Measurements from ENCODE around the gene ANKRD12. TPM values are rescaled to one million over a fixed set of nuclear protein-coding genes. Genes with fewer than 3 reads are reported as not detected.
"Not testable (repeated sequence)": the region's sequence is repeated elsewhere in the genome, so short reads cannot be mapped to it uniquely, and the experiment has no call there.

The ANKRD12 gene
- total and polyA plus RNA-seq, 7 experiments from 2014 or later = 48.7 to 274 (median 154) TPM

DNA sequence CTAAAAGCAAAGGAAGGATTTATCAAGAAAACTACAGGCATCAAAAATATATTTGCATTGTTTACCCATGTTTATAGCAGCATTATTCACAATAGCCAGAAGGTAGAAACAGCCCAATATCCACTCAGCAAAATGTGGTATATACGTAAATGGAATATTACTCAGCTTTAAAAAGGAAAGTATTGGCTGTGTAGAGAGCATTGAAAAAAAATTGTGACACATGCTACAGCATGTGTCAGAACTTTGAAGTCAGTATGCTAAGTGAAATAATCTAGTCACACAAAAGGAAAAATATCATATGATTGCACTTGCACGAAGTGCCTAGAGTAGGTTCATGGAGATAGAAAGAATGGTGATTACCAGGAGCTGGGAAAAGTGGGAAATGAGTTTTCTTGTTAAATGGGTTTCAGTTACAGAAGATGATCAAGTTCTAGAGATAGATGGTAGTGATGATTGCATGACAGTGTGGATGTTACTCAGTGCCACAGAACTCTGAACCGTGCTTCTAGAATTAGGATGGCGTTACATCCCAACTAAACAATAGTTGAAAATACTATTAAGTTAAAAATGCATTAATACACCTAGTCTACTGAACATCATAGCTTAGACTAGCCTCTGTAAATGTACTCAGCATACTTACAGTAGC is 20.1 kb downstream of the ANKRD12 start:
- H3K27me3 Mint-ChIP-seq = no peaks in the 10 kb centered on the region
- POLR2A ChIA-PET = interaction anchor here (0.7 to 0.9 kb wide), 2 partner anchors 45 to 88 kb away, joined by 3 read pairs; no protein-coding TSS in a partner anchor
- peaks cover 50 to 85% (median 80%) of the 10 kb centered on the region in 7 donors for H3K4me1 Mint-ChIP-seq
- DNase-seq = no peak
- Histone ChIP-seq H3K4me1 (ENCODE audit: control insufficient read depth in 2 of 2, insufficient read depth in 2 of 2, low read length in 2 of 2) (peaks cover 33 to 41% of the 10 kb centered on the region in 2 donors), H3K27ac (ENCODE audit: low read depth, low read length) (no peak overlapping the region), H3K9me3 (ENCODE audit: control insufficient read depth in 2 of 3, low read length in 3 of 3) (no peaks in the 10 kb centered on the region), H3K36me3 (ENCODE audit: control insufficient read depth in 2 of 3, insufficient read depth in 3 of 3, low read length in 3 of 3) (peaks cover 0 to 5% (median 0%) of the 10 kb centered on the region in 3 experiments), H3K4me3 (ENCODE audit: low read length) (no peak overlapping the region), H3K27me3 (ENCODE audit: control insufficient read depth in 2 of 2, insufficient read depth in 2 of 2, low read length in 2 of 2) (no peaks in the 10 kb centered on the region)
- CTCF ChIA-PET = interaction anchor here (0.7 kb wide), 1 partner anchor 91 kb away, joined by 3 read pairs; no protein-coding TSS in a partner anchor
- peak overlapping the region in 7 of 10 donors; percentile 4 to 68 (median 32) for H3K4me3 Mint-ChIP-seq
- no peak for ATAC-seq
- intact Hi-C loops (cut with micrococcal nuclease) = no loop called here
- peak overlapping the region in 2 of 9 donors; percentile 2 to 41 for H3K27ac Mint-ChIP-seq
- H3K36me3 Mint-ChIP-seq = peaks cover 0 to 26% (median 5%) of the 10 kb centered on the region in 5 donors
- no peaks in the 10 kb centered on the region for H3K9me3 Mint-ChIP-seq

GRCh38 chr18:9157806-9158205 is 21.2 kb downstream of the ANKRD12 start:
- Histone ChIP-seq H3K27ac (ENCODE audit: low read depth, low read length) (no peak overlapping the region), H3K9me3 (ENCODE audit: control insufficient read depth in 2 of 3, low read length in 3 of 3) (no peaks in the 10 kb centered on the region), H3K27me3 (ENCODE audit: control insufficient read depth in 2 of 2, insufficient read depth in 2 of 2, low read length in 2 of 2) (no peaks in the 10 kb centered on the region), H3K4me1 (ENCODE audit: control insufficient read depth in 2 of 2, insufficient read depth in 2 of 2, low read length in 2 of 2) (peaks cover 33 to 34% of the 10 kb centered on the region in 2 donors), H3K36me3 (ENCODE audit: control insufficient read depth in 2 of 3, insufficient read depth in 3 of 3, low read length in 3 of 3) (peaks cover 0 to 5% (median 5%) of the 10 kb centered on the region in 3 experiments), H3K4me3 (ENCODE audit: low read length) (no peak overlapping the region)
- peak overlapping the region in 4 of 9 donors; percentile 0 to 84 (median 2) for H3K27ac Mint-ChIP-seq
- peak overlapping the region in 6 of 10 donors; percentile 3 to 29 (median 20) for H3K4me3 Mint-ChIP-seq
- H3K4me1 Mint-ChIP-seq = peaks cover 49 to 83% (median 75%) of the 10 kb centered on the region in 7 donors
- no peaks in the 10 kb centered on the region for H3K27me3 Mint-ChIP-seq
- ChIA-PET POLR2A (no interaction called here), CTCF (no interaction called here)
- peaks cover 0 to 9% (median 2%) of the 10 kb centered on the region in 11 donors for H3K9me3 Mint-ChIP-seq
- ATAC-seq (no peak), DNase-seq (no peak)
- peaks cover 7 to 34% (median 14%) of the 10 kb centered on the region in 5 donors for H3K36me3 Mint-ChIP-seq
- intact Hi-C loops (cut with micrococcal nuclease) = no loop called here

- Histone ChIP-seq H3K36me3 (ENCODE audit: control insufficient read depth in 2 of 3, insufficient read depth in 3 of 3, low read length in 3 of 3) (peaks cover 0 to 5% (median 5%) of the 10 kb centered on the region in 3 experiments), H3K4me1 (ENCODE audit: control insufficient read depth in 2 of 2, insufficient read depth in 2 of 2, low read length in 2 of 2) (peaks cover 15 to 33% of the 10 kb centered on the region in 2 donors), H3K27me3 (ENCODE audit: control insufficient read depth in 2 of 2, insufficient read depth in 2 of 2, low read length in 2 of 2) (no peaks in the 10 kb centered on the region), H3K4me3 (ENCODE audit: low read length) (no peak overlapping the region), H3K27ac (ENCODE audit: low read depth, low read length) (no peak overlapping the region), H3K9me3 (ENCODE audit: control insufficient read depth in 2 of 3, low read length in 3 of 3) (peaks cover 0 to 9% (median 0%) of the 10 kb centered on the region in 3 experiments)
- peaks cover 27 to 46% (median 31%) of the 10 kb centered on the region in 5 donors for H3K36me3 Mint-ChIP-seq
- H3K27me3 Mint-ChIP-seq = no peaks in the 10 kb centered on the region
- POLR2A ChIA-PET = interaction anchor here (1.1 kb wide), 1 partner anchor 9 kb away, joined by 3 read pairs; no protein-coding TSS in a partner anchor
- intact Hi-C loops (cut with micrococcal nuclease) = no loop called here
- H3K9me3 Mint-ChIP-seq = peaks cover 0 to 31% (median 19%) of the 10 kb centered on the region in 11 donors
- CTCF ChIA-PET = interaction anchor here (0.6 to 0.8 kb wide), 2 partner anchors 35 to 103 kb away, joined by 3 to 4 read pairs; no protein-coding TSS in a partner anchor
- H3K27ac Mint-ChIP-seq = no peak overlapping the region
- H3K4me3 Mint-ChIP-seq = peak overlapping the region in 2 of 10 donors; percentile 18 to 49
- peaks cover 35 to 83% (median 67%) of the 10 kb centered on the region in 7 donors for H3K4me1 Mint-ChIP-seq
- DNase-seq (no peak), ATAC-seq (peak; percentile 47)
These were observed 23.4 kb downstream of the ANKRD12 start for GRCh38 chr18:9160014-9160413.

DNA sequence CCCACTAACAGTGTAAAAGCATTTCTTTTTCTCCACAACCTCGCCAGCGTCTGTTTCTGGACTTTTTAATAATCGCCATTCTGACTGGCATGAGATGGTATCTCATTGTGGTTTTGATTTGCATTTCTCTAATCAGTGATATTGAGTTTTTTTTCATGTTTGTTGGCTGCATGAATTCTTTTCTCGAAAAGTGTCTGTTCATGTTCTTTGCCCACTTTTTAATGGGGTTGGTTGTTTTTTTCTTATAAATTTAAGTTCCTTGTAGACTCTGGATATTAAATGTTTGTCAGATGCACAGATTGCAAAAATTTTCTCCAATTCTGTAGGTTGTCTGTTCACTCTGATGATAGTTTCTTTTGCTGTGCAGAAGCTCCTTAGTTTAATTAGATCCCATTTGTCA is 26.1 kb downstream of the ANKRD12 start:
- Histone ChIP-seq H3K4me1 (ENCODE audit: control insufficient read depth in 2 of 2, insufficient read depth in 2 of 2, low read length in 2 of 2) (peaks cover 8 to 22% of the 10 kb centered on the region in 2 donors), H3K9me3 (ENCODE audit: control insufficient read depth in 2 of 3, low read length in 3 of 3) (peaks cover 0 to 14% (median 0%) of the 10 kb centered on the region in 3 experiments)
- H3K27ac Mint-ChIP-seq; DNase-seq; H3K27me3 ChIP-seq (ENCODE audit: control insufficient read depth in 2 of 2, insufficient read depth in 2 of 2, low read length in 2 of 2); H3K36me3 ChIP-seq (ENCODE audit: control insufficient read depth in 2 of 3, insufficient read depth in 3 of 3, low read length in 3 of 3); intact Hi-C loops (cut with micrococcal nuclease); POLR2A ChIA-PET; H3K4me3 ChIP-seq (ENCODE audit: low read length); H3K27me3 Mint-ChIP-seq; CTCF ChIA-PET; ATAC-seq; H3K27ac ChIP-seq (ENCODE audit: low read depth, low read length): not testable (repeated sequence)
- peaks cover 23 to 65% (median 49%) of the 10 kb centered on the region in 7 donors for H3K4me1 Mint-ChIP-seq
- peaks cover 0 to 36% (median 23%) of the 10 kb centered on the region in 11 donors for H3K9me3 Mint-ChIP-seq
- peak overlapping the region in 2 of 10 donors; percentile 31 to 40 for H3K4me3 Mint-ChIP-seq
- peaks cover 29 to 56% (median 39%) of the 10 kb centered on the region in 5 donors for H3K36me3 Mint-ChIP-seq

DNA sequence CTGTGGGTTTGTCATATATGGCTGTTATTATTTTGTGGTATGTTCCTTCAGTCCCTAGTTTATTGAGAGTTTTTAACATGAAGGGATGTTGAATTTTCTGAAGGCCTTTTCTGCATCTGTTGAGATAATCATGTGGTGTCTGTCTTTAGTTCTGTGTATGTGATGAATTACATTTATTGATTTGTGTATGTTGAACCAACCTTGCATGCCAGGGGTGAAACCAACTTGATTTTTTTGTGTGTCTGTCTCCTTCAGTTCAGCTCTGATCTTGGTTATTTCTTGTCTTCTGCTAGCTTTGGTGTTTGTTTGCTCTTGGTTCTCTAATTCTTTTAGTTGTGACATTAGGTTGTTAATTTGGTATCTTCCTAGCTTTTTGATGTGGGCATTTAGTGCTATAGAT is 27.6 kb downstream of the ANKRD12 start:
- Mint-ChIP-seq H3K9me3 (peaks cover 0 to 46% (median 27%) of the 10 kb centered on the region in 11 donors), H3K27ac (peak overlapping the region in 2 of 9 donors; percentile 2 to 44), H3K4me3 (peak overlapping the region in 3 of 10 donors; percentile 14 to 40 (median 36))

DNA sequence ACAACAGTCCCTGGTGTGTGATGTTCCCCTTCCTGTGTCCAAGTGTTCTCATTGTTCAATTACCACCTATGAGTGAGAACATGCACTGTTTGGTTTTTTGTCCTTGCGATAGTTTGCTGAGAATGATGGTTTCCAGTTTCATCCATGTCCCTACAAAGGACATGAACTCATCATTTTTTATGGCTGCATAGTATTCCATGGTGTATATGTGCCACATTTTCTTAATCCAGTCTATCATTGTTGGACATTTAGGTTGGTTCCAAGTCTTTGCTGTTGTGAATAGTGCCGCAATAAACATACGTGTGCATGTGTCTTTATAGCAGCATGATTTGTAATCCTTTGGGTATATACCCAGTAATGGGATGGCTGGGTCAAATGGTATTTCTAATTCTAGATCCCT is 29.3 kb downstream of the ANKRD12 start:
- H3K4me3 Mint-ChIP-seq; H3K4me3 ChIP-seq (ENCODE audit: low read length); H3K4me1 ChIP-seq (ENCODE audit: control insufficient read depth in 2 of 2, insufficient read depth in 2 of 2, low read length in 2 of 2); H3K27me3 Mint-ChIP-seq; H3K27ac Mint-ChIP-seq; H3K36me3 ChIP-seq (ENCODE audit: control insufficient read depth in 2 of 3, insufficient read depth in 3 of 3, low read length in 3 of 3); ATAC-seq; POLR2A ChIA-PET; CTCF ChIA-PET; H3K27ac ChIP-seq (ENCODE audit: low read depth, low read length); H3K27me3 ChIP-seq (ENCODE audit: control insufficient read depth in 2 of 2, insufficient read depth in 2 of 2, low read length in 2 of 2); DNase-seq: not testable (repeated sequence)
- intact Hi-C loops (cut with micrococcal nuclease) = loop anchor here in 1 of 2 donors (2.0 kb wide), 1 partner anchor 13 kb away; no protein-coding TSS in a partner anchor
- peaks cover 29 to 69% (median 53%) of the 10 kb centered on the region in 5 donors for H3K36me3 Mint-ChIP-seq
- H3K9me3 ChIP-seq (ENCODE audit: control insufficient read depth in 2 of 3, low read length in 3 of 3) = peaks cover 0 to 14% (median 0%) of the 10 kb centered on the region in 3 experiments
- H3K9me3 Mint-ChIP-seq = peaks cover 0 to 56% (median 37%) of the 10 kb centered on the region in 11 donors
- peaks cover 21 to 74% (median 60%) of the 10 kb centered on the region in 7 donors for H3K4me1 Mint-ChIP-seq

More for the DNA sequence above, 27.6 kb downstream of the ANKRD12 start:
- not testable (repeated sequence) for H3K4me3 ChIP-seq (ENCODE audit: low read length); H3K27ac ChIP-seq (ENCODE audit: low read depth, low read length); ATAC-seq; H3K27me3 Mint-ChIP-seq; DNase-seq; H3K36me3 ChIP-seq (ENCODE audit: control insufficient read depth in 2 of 3, insufficient read depth in 3 of 3, low read length in 3 of 3); H3K27me3 ChIP-seq (ENCODE audit: control insufficient read depth in 2 of 2, insufficient read depth in 2 of 2, low read length in 2 of 2)
- intact Hi-C loops (cut with micrococcal nuclease) = loop anchor here in 1 of 2 donors (2.0 kb wide), 1 partner anchor 15 kb away; no protein-coding TSS in a partner anchor
- Mint-ChIP-seq H3K4me1 (peaks cover 16 to 64% (median 53%) of the 10 kb centered on the region in 7 donors), H3K36me3 (peaks cover 29 to 59% (median 44%) of the 10 kb centered on the region in 5 donors)
- POLR2A ChIA-PET = interaction anchor here (0.6 kb wide), 1 partner anchor 32 kb away, joined by 3 read pairs; no protein-coding TSS in a partner anchor
- Histone ChIP-seq H3K9me3 (ENCODE audit: control insufficient read depth in 2 of 3, low read length in 3 of 3) (peaks cover 0 to 14% (median 0%) of the 10 kb centered on the region in 3 experiments), H3K4me1 (ENCODE audit: control insufficient read depth in 2 of 2, insufficient read depth in 2 of 2, low read length in 2 of 2) (peaks cover 0 to 11% of the 10 kb centered on the region in 2 donors)
- CTCF ChIA-PET = interaction anchor here (0.6 kb wide), 1 partner anchor 25 kb away, joined by 3 read pairs; no protein-coding TSS in a partner anchor

All from naive thymus-derived CD4-positive, alpha-beta T cell (primary cell).